ENCODE results near the gene SRSF5.
"Not testable (repeated sequence)": the region's sequence is repeated elsewhere in the genome, so short reads cannot be mapped to it uniquely, and the experiment has no call there.

Gene SRSF5

DNA sequence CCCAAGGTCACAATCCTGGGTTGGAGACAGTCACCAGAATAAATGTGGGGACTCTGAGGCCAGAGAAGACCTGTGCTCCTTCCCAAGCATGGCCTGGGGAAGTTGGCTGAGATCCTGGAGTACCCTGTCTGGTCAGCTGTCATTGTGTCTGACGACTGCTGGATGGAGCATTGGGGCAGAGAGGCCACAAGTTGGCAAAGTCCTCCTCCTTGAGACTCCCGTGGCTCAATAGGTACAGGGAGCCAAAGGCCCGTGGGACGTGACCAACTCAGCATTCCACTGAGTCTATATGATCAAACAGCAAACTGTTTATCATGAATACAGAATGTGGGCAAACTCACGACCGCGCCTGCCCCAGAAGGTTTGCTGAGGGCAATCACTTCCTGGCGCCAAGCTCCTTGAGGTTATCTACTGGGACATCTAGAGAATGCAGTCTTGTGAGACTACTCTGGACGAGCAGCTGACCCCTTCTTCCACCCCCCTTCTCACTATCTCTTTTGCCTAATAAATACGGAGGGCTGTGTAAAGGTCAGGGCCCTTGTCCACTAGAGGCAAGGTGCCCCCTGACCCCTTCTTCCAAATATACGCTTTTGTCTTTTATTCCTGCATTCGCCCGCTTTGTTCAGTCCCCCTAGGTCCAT, 44.4 kb downstream of the SRSF5 start:
- DNase-seq, result no peak

- no peak for DNase-seq
Observed at GRCh38 chr14:69811868-69812252, 44.9 kb downstream of the SRSF5 start.

DNA sequence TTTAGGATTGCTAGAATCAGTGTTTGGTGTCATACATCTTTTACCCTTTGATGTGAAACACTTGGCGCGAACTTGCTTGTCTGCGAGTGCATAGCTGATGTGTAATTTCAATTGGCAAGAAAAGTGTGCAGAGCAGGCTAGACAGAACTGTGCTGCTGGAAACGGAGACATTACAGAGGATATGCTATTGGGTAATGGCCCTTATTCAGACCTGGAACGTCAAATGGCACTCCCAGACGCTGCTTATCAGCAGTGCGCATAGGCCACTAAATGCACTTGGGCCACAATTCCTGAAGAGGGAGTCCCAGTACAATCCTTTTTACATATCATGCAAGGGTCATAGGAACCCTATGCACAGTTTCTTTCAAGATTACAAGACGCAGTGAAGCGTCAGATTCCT, 45.8 kb downstream of the SRSF5 start:
- no peak for DNase-seq

DNA sequence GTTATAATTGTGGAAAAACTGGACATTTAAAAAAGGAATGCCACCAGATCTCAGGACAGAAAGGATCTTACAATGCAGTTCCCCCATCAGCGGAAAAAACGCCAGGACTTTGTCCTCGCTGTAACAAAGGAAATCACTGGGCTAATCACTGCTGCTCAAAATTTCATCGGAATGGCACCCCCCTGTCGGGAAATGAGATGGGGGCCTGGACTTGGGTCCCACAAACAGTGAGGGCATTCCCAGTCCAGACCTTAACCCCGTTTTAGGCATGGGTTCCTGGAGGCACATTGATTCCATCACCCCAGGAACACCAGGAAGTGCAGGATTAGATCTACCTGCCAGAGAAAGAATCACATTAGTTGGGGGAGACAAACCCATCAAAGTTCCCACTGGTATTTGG, 46.4 kb downstream of the SRSF5 start:
- DNase-seq, result not testable (repeated sequence)

DNA sequence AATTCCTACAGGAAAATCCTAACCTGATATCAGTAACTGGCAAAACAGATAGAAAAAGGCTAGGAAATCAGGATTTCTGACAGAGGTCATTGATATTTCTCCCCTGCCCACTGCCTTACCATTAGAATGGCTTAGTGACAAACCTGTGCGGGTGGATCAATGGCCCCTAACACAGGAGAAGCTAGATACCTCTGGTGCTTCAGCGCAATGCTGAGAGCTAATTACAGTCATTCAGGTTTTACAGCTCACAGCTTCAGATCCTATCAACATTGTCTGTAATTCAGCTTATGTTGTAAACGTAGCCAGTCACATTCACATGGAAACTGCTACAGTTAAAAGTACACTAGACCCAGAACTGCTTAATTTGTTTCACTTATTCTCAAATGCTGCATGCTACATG, 47.5 kb downstream of the SRSF5 start:
- no peak for DNase-seq

DNA sequence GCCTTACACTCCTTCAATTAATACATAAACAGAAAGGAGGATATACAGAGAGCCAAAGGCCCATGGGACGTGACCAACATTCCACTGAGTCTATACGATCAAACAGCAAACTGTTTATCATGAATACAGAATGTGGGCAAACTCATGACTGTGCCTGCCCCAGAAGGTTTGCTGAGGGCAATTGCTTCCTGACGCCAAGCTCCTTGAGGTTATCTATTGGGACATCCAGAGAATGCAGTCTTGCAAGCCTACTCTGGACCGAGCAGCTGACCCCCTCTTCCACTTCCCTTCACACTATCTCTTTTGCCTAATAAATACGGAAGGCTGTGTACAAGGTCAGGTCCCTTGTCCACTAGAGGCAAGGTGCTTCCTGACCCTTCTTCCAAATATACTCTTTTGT, 48.6 kb downstream of the SRSF5 start:
- no peak for DNase-seq

GRCh38 chr14:69816216-69816615, 49.3 kb downstream of the SRSF5 start:
- DNase-seq, result no peak

- peak; percentile 44 for DNase-seq
Observed at GRCh38 chr14:69818758-69819191, 51.8 kb downstream of the SRSF5 start.

GRCh38 chr14:69819607-69820006, 52.7 kb downstream of the SRSF5 start:
- no peak for DNase-seq

DNA sequence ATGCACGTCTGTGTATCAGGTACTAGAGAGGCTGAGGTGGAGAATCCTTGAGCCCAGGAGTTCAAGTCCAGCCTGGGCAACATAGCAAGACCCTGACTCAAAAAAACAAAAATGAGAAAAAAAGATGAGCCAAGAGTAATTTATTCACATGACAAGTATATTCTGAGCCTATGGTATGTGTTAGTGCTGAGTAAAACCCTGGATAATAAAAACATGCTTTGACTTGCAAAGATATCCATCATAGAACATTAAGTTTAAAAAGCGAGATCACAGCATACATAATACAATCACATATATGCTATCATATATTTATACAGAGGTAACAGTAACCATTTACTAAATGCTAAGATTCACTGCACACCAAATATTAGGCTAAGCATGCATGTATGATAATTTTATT, 54.0 kb downstream of the SRSF5 start:
- no peak for DNase-seq

Measured in central memory CD4-positive, alpha-beta T cell (primary cell).